Tibial nerve (tissue), 4 donors: ENCODE results near the gene H2BK1. TPM values are rescaled to one million over a fixed set of nuclear protein-coding genes. Genes with fewer than 3 reads are reported as not detected.

Experiments
- DNase-seq, 2 donors: peaks; one replicate each; pipeline ENCODE4 v3.0.0-alpha.2; 2019; ENCODE audit warnings: low spot score in 2 of 2
- H3K27ac ChIP-seq, 4 donors: fragments of 200-600 bp; sonication (generic) in 3 of 4; one replicate each; pipeline ENCODE4 v1.5.1; 2017 to 2019; ENCODE audit warnings: mild to moderate bottlenecking in 1 of 4
- H3K27me3 ChIP-seq, 2 donors: fragments of 200-600 bp; sonication (generic) in 1 of 2; one replicate each; pipeline versions ENCODE4 v1.5.1 to v1.6.0; 2017 to 2019
- H3K36me3 ChIP-seq, 3 donors: fragments of 200-600 bp; sonication (generic); one replicate each; pipeline ENCODE4 v1.5.1; 2018 to 2019
- H3K4me1 ChIP-seq, 4 donors: fragments of 200-600 bp; sonication (generic) in 3 of 4; one replicate each; pipeline ENCODE4 v1.5.1; 2017 to 2019
- H3K4me3 ChIP-seq, 4 donors: fragments of 200-600 bp; sonication (generic) in 3 of 4; one replicate each; pipeline ENCODE4 v1.5.1; 2017 to 2019; ENCODE audit warnings: mild to moderate bottlenecking in 1 of 4, moderate library complexity in 1 of 4
- H3K9me3 ChIP-seq, 4 donors: fragments of 200-600 bp; sonication (generic) in 3 of 4; one replicate each; pipeline ENCODE4 v1.5.1; 2017 to 2019
- CTCF ChIP-seq, 5 experiments: fragments of 200-600 bp in 3 of 5; fragments of 450-650 bp in 2 of 5; sonication (generic) in 3 of 5; IDR thresholded peaks; one replicate each; pipeline ENCODE4 v1.5.1; 2016 to 2019; ENCODE audit warnings: antibody characterized with exemption in 5 of 5, mild to moderate bottlenecking in 3 of 5, moderate library complexity in 2 of 5
- EP300 ChIP-seq, 2 donors: sonication (generic); formaldehyde crosslinking; IDR thresholded peaks; one replicate each; pipeline ENCODE4 v1.6.1; 2017; ENCODE audit warnings: antibody characterized with exemption in 2 of 2, mild to moderate bottlenecking in 1 of 2
- POLR2A ChIP-seq, 2 donors: fragments of 450-650 bp; IDR thresholded peaks; one replicate each; pipeline ENCODE4 v1.6.1; 2017; ENCODE audit warnings: antibody characterized with exemption in 2 of 2, mild to moderate bottlenecking in 2 of 2, moderate library complexity in 2 of 2
- WGBS, 2 donors: methylation state at CpG; one replicate each; pipeline ENCODE4 v1.1.5; 2018; 5-methylcytosine and 5-hydroxymethylcytosine counted together
- total RNA-seq, 4 donors: library from RNA; depleted of rRNA; stranded (reverse); fragments of >200 nt; gene quantifications; one replicate each; pipeline ENCODE4 v1.1.0, GENCODE V29; 2016

H2BK1 gene
- total RNA-seq, 4 donors from 2014 or later: not detected

DNA sequence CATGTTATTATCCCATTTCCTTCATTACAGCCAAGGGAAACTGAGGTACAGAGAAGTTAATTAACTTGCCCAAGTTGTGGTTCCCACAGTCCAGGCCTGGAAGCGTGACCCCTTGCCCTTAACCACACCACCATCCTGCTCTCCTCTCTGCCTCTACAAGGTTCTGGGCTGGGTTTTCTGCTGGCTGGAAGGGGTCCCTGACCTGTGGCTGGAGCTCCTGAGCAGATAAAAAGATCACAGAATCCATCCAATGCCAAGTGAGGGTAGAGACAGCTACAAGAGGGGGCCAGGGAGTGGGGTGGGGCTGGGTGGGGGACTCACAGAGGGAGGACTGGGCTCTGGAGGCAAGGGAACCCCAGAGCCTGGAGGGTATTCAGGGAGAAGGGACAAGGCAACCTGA is 33.0 kb downstream of the H2BK1 start:
- TF ChIP-seq CTCF (IDR thresholded peaks at IDR 0.05): no peak
- no peak for TF ChIP-seq EP300 (IDR thresholded peaks at IDR 0.05)
- DNase-seq: no peak
- WGBS, 2 donors: 80 to 100% methylated on average over 1 of the region's 1 CpG
- peaks cover 0 to 63% of the 10 kb centered on the region in 2 donors for H3K27me3 ChIP-seq
- H3K36me3 ChIP-seq: no peaks in the 10 kb centered on the region
- H3K27ac ChIP-seq: no peak overlapping the region
- no peak overlapping the region for H3K4me3 ChIP-seq
- H3K9me3 ChIP-seq: no peaks in the 10 kb centered on the region
- H3K4me1 ChIP-seq: peaks cover 0 to 3% (median 0%) of the 10 kb centered on the region in 4 donors

DNA sequence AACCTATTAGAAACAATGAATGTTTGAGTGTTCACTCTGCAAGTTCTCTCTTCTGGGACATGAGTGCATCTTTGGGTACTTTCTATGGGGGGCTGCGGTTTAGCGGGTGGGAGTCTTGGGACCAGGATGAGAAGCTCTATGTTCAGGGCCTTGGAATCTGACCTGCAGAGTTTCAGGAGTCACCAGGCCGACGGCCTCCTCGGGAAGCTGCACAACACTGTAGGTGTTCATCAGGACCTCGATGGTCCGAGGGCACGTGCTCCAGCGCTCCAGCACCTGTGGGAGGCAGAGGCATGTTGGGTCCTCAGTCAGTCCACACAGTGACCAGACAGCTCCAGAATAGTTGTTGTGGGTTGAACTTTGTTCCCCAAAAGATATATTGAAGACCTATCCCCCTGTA is 33.9 kb downstream of the H2BK1 start:
- TF ChIP-seq CTCF (IDR thresholded peaks at IDR 0.05) (no peak), EP300 (IDR thresholded peaks at IDR 0.05) (no peak), POLR2A (IDR thresholded peaks at IDR 0.05) (no peak)
- Histone ChIP-seq H3K4me3 (no peak overlapping the region), H3K36me3 (no peaks in the 10 kb centered on the region), H3K27me3 (peaks cover 0 to 63% of the 10 kb centered on the region in 2 donors), H3K27ac (no peak overlapping the region), H3K4me1 (peaks cover 0 to 3% (median 0%) of the 10 kb centered on the region in 4 donors), H3K9me3 (no peaks in the 10 kb centered on the region)
- no peak for DNase-seq
- 87 to 88% methylated on average over 9 of the region's 9 CpGs for WGBS, 2 donors

DNA sequence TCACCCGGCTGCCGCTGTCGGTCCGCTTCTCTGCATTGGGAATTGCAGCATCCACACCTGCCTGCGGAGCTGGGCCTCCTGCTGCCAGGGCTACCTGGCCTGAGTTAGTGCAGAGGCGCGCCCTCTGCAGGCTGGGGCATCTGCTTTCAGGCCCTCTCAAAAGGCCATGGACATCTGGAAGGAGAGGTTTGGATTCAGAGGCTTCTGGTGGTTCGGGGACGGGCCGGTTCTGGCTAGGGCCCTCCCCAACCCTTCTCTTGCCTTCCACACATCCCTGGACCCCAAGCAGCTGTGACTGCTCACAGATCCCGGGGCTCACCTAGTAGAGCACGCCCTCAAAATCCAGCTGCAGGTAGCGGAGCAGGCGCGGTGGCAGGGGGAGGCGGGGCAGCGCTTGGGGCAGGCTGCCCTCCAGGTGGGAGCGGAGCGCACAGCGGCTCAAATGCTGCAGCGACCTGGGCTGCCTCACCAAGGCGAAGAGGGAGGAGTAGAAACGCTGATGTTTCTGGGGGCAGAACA is 34.4 kb downstream of the H2BK1 start:
- Histone ChIP-seq H3K9me3 (no peaks in the 10 kb centered on the region), H3K27ac (no peak overlapping the region), H3K27me3 (peaks cover 0 to 59% of the 10 kb centered on the region in 2 donors), H3K4me1 (peaks cover 0 to 3% (median 0%) of the 10 kb centered on the region in 4 donors), H3K36me3 (no peaks in the 10 kb centered on the region), H3K4me3 (no peak overlapping the region)
- WGBS, 2 donors: 72 to 79% methylated on average over 16 to 19 of the region's 23 CpGs
- no peak for TF ChIP-seq EP300 (IDR thresholded peaks at IDR 0.05)
- TF ChIP-seq POLR2A (IDR thresholded peaks at IDR 0.05): no peak
- TF ChIP-seq CTCF (IDR thresholded peaks at IDR 0.05): no peak
- DNase-seq: no peak

DNA sequence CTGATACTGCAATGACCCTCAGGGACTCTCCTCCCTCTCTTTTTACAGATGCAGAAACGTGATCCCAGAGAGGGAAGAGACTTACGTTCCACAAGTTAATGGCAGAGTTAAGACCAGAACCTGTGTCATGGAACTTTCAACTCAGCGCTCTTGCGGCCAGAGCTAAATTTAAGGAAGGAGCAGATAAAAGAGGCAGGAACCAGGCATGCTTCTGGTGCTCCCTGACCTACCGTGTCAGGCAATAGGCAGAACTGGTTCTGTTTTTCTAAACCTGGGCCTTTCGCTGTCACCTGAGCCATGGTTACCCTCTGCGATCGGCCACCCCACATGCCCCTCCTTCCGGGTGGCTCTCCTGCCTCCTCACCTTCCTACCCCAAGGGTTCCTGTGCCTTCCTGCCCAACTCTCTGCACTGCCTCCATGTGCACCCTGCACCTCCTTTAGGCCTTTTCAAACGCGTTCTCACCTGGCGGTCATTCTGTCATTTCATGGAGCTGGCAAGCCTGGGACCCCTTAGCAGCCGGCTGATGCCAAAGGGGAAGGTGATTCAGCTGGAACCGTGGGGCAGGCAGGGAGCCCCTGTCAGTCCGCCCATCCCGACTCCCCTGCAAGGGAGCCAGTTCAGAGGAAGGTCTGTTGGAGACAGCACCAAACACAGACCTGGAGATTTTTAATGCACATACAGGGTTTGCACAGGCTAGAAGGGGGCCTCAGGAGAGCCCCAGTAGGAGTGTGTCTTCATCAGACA is 35.1 kb downstream of the H2BK1 start:
- Histone ChIP-seq H3K4me3 (no peak overlapping the region), H3K27ac (no peak overlapping the region), H3K4me1 (peaks cover 0 to 3% (median 0%) of the 10 kb centered on the region in 4 donors), H3K9me3 (no peaks in the 10 kb centered on the region), H3K36me3 (no peaks in the 10 kb centered on the region), H3K27me3 (peaks cover 0 to 64% of the 10 kb centered on the region in 2 donors)
- 75 to 86% methylated on average over 13 to 16 of the region's 16 CpGs for WGBS, 2 donors
- no peak for DNase-seq
- no peak for TF ChIP-seq POLR2A (IDR thresholded peaks at IDR 0.05)
- TF ChIP-seq EP300 (IDR thresholded peaks at IDR 0.05): no peak
- no peak for TF ChIP-seq CTCF (IDR thresholded peaks at IDR 0.05)

DNA sequence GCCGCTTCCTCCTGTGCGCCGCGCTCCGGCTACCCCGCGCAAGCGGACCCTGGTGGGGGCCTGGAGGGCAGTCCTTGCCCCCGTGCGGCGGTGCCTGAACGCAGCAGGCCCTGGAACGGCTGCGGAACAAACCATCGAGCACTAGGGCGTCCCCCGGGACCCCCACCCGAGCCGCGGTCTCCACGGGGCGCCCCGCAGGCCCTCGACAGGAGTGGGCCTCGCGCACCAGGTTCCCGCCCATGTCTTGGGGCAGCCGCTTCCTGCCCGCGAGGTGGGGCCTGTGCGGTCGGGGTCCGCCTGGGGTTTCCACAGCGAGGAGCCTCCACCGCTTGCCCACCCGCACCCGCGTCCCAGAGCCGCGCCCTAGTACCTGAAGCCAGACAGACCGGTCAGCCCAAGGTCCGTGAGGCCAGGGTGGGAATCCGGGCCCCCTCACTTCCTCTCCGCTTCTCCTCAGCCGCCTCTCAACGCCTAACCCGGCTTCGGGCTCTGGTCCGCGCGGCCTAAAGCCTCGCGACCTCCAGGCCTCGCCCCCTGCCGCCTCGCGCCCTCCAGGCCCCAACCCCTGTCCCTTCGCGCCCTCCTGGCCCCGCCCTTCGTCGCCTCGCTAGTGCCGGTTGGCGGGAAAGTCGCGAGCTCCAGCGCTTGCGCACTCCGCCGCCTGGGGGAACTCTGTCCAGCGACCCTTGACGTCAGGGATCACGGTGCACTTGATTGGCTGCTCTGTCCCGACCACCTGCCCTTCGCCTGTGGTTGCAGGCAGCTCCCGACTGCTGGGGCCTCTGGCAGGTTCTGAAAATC is 35.8 kb downstream of the H2BK1 start:
- 59 to 71% methylated on average over 56 to 69 of the region's 77 CpGs for WGBS, 2 donors
- DNase-seq: no peak
- H3K36me3 ChIP-seq: no peaks in the 10 kb centered on the region
- H3K9me3 ChIP-seq: no peaks in the 10 kb centered on the region
- TF ChIP-seq EP300 (IDR thresholded peaks at IDR 0.05) (no peak), CTCF (IDR thresholded peaks at IDR 0.05) (no peak)
- no peak overlapping the region for H3K4me3 ChIP-seq
- H3K4me1 ChIP-seq: peaks cover 0 to 3% (median 0%) of the 10 kb centered on the region in 4 donors
- peaks cover 0 to 72% of the 10 kb centered on the region in 2 donors for H3K27me3 ChIP-seq
- H3K27ac ChIP-seq: no peak overlapping the region
